ENCODE data around the gene FBXO44. TPM values are rescaled to one million over a fixed set of nuclear protein-coding genes. Genes with fewer than 3 reads are reported as not detected.
A peak's percentile ranks its signal among the peaks of the same experiment; 100 is the strongest.

Gene FBXO44
- total and polyA plus RNA-seq, 8 donors = 12.1 to 54.6 (median 16.3) TPM

DNA sequence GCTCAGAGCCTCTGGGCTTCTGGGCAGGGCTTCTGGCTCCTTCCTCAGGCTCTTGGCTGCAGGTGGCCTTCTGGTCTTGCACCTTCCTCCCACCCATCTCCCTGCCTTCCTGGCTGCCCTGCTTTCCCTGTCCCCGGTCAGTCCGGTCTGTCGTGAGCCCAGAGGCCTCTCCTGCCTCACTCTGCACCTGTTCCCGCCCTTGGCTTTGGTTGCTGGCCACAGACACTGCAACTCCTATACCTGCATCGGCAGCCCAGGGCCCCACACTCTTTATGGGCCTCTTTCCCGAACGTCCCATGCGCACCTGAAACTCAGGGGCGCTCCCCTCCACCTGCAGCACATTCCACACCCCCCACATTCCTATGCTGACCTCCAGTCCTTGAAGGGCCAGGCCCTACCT, 8.4 kb upstream of the FBXO44 start:
- TF ChIP-seq, protein P1, sequence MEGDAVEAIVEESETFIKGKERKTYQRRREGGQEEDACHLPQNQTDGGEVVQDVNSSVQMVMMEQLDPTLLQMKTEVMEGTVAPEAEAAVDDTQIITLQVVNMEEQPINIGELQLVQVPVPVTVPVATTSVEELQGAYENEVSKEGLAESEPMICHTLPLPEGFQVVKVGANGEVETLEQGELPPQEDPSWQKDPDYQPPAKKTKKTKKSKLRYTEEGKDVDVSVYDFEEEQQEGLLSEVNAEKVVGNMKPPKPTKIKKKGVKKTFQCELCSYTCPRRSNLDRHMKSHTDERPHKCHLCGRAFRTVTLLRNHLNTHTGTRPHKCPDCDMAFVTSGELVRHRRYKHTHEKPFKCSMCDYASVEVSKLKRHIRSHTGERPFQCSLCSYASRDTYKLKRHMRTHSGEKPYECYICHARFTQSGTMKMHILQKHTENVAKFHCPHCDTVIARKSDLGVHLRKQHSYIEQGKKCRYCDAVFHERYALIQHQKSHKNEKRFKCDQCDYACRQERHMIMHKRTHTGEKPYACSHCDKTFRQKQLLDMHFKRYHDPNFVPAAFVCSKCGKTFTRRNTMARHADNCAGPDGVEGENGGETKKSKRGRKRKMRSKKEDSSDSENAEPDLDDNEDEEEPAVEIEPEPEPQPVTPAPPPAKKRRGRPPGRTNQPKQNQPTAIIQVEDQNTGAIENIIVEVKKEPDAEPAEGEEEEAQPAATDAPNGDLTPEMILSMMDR (IDR thresholded peaks at IDR 0.05) = no peak
- 87 to 94% methylated on average over 8 to 9 of the region's 9 CpGs for WGBS, 2 donors
- peaks cover 5 to 23% (median 11%) of the 10 kb centered on the region in 3 donors for H3K4me1 ChIP-seq
- FAIRE-seq = no peak
- no peaks in the 10 kb centered on the region for H3K27me3 ChIP-seq
- H3K36me3 ChIP-seq = no peaks in the 10 kb centered on the region
- peak in 1 of 6 donors; percentile 60 for DNase-seq
- intact Hi-C loops (cut with DNase I) = loop anchor here in 2 of 3 donors (10.0 kb wide), 4 partner anchors 312 to 612 kb away; no protein-coding TSS in a partner anchor
- H3K9me3 ChIP-seq = no peaks in the 10 kb centered on the region
- no peak for ATAC-seq
- no peak overlapping the region for H3K27ac ChIP-seq
- H3K4me3 ChIP-seq = no peak overlapping the region

DNA sequence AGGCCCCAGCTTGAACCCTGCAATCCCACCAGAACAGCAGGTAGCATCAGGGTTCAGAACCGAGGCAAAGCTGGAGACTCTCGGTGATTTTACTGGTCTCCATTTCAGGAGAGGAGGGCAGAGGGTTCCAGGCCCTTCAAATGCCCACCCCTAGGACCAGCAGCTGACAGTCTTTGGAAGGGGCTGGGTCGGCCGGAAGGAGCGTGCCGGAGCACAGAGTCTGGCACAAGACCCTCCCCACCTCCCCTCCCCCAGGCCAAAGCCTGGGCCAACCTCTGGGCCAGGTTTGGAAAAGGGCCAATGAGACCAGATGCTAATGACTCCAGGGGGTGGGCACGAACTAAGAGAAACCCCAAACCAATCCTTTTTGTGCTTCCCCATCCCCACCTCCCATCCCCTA, 7.3 kb upstream of the FBXO44 start:
- no peaks in the 10 kb centered on the region for H3K9me3 ChIP-seq
- 83% methylated on average over 7 of the region's 7 CpGs for WGBS, 2 donors
- no peak overlapping the region for H3K4me3 ChIP-seq
- intact Hi-C loops (cut with DNase I) = loop anchor here in 2 of 3 donors (10.0 kb wide), 4 partner anchors 313 to 613 kb away; no protein-coding TSS in a partner anchor
- no peaks in the 10 kb centered on the region for H3K36me3 ChIP-seq
- TF ChIP-seq, protein P1 (IDR thresholded peaks at IDR 0.05) = no peak
- peaks cover 5 to 24% (median 17%) of the 10 kb centered on the region in 3 donors for H3K4me1 ChIP-seq
- DNase-seq (peak in 1 of 6 donors; percentile 57), FAIRE-seq (no peak), ATAC-seq (no peak)
- no peaks in the 10 kb centered on the region for H3K27me3 ChIP-seq
- H3K27ac ChIP-seq = no peak overlapping the region

DNA sequence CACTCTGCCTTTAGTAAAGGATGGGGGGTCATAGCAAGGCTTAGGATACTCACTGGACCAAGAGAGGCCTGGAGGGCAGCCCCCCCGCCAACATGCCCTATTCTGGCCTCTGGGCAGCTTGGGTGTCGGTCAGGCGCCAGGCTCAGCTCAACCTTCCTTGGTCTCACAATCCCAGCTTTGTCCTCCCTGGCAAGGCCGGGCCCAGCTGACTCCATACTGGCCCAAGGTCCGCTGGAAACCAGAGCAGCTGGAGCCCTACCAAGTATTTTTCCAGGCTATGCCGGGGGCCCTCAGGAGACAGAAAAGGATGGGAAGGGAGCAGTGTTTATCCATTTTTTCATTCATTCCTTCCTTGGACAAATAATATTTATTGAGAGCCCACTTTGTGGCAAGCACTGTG, 6.6 kb upstream of the FBXO44 start:
- TF ChIP-seq, protein P1 (IDR thresholded peaks at IDR 0.05) = no peak
- Histone ChIP-seq H3K27me3 (no peaks in the 10 kb centered on the region), H3K36me3 (no peaks in the 10 kb centered on the region), H3K4me1 (peaks cover 5 to 27% (median 20%) of the 10 kb centered on the region in 3 donors), H3K4me3 (no peak overlapping the region), H3K9me3 (no peaks in the 10 kb centered on the region), H3K27ac (no peak overlapping the region)
- 41 to 51% methylated on average over 6 of the region's 6 CpGs for WGBS, 2 donors
- peak in 2 of 6 donors; percentile 53 to 70 for DNase-seq
- no peak for FAIRE-seq
- intact Hi-C loops (cut with DNase I) = loop anchor here in 2 of 3 donors (10.0 kb wide), 4 partner anchors 313 to 613 kb away; no protein-coding TSS in a partner anchor
- no peak for ATAC-seq

DNA sequence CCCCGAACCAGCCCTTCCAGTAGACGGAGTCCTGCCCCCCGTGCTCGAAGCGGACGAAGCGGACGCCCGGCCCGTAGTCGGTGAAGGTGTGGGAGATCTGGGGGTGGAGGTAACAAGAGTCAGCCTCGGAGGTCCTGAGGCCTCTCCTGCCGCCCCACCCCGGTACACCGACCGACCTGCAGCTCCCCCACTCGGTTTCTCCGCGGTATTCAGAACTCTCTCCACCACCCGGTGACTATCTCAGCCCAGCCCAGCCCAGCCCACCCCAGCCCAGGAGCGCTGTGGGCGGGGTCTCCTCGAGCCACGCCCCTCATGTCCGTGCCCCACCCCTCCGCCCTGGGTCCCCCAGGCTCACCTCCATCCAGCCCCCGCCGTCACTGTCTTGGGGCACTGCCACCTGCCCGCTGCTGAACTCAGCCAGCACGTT, 5.9 kb upstream of the FBXO44 start:
- Histone ChIP-seq H3K4me3 (peak overlapping the region in 2 of 4 donors; percentile 37), H3K27ac (no peak overlapping the region), H3K27me3 (no peaks in the 10 kb centered on the region), H3K9me3 (no peaks in the 10 kb centered on the region), H3K36me3 (no peaks in the 10 kb centered on the region), H3K4me1 (peaks cover 5 to 27% (median 20%) of the 10 kb centered on the region in 3 donors)
- WGBS, 2 donors = 11 to 14% methylated on average over 23 to 30 of the region's 30 CpGs
- ATAC-seq = peak; percentile 35 to 56 (median 46)
- TF ChIP-seq, protein P1 (IDR thresholded peaks at IDR 0.05) = no peak
- FAIRE-seq = no peak
- intact Hi-C loops (cut with DNase I) = loop anchor here in 2 of 3 donors (10.0 kb wide), 4 partner anchors 314 to 614 kb away; no protein-coding TSS in a partner anchor
- DNase-seq = peak in 5 of 6 donors; percentile 68 to 90 (median 83)

DNA sequence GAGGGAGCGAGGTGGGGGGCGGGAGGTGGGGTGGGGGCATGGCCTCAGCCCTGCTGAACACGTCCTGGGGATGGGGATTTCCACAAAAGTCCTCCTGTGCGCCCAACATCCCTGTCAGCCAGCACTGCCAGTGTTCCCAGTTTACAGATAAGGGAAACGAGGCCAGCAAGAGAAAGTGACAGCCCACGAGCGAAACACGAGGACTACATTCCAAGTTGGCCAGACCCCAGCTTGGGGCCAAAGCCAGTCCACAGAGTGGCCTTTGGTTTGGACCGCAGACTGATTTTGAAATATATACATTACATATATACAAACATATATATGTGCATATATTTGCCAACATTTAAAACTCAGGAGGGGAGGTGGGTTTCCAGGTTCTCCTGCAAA, 5.4 kb upstream of the FBXO44 start:
- peak in 2 of 4 donors; percentile 0 for ATAC-seq
- H3K9me3 ChIP-seq = no peaks in the 10 kb centered on the region
- intact Hi-C loops (cut with DNase I) = loop anchor here in 2 of 3 donors (10.0 kb wide), 4 partner anchors 314 to 614 kb away; no protein-coding TSS in a partner anchor

More for the DNA sequence above, 5.4 kb upstream of the FBXO44 start:
- TF ChIP-seq, protein P1 (IDR thresholded peaks at IDR 0.05) = no peak
- Histone ChIP-seq H3K4me1 (peaks cover 5 to 27% (median 20%) of the 10 kb centered on the region in 3 donors), H3K36me3 (no peaks in the 10 kb centered on the region), H3K4me3 (peak overlapping the region in 3 of 4 donors; percentile 23 to 37 (median 37)), H3K27me3 (no peaks in the 10 kb centered on the region), H3K27ac (peak overlapping the region in 1 of 4 donors; percentile 81)
- DNase-seq (peak in 3 of 6 donors; percentile 49 to 60 (median 57)), FAIRE-seq (no peak)
- 6 to 12% methylated on average over 9 of the region's 9 CpGs for WGBS, 2 donors
